OCI-LY3 (cell line): ENCODE data around the gene CAPN14.

Experiments used
- H2AFZ ChIP-seq: fragments of 200-600, 300-600 bp; shearing (Covaris generic); 2 replicates; pipeline ENCODE4 v1.6.0; 2014; ENCODE audit warnings: antibody characterized with exemption, low read depth, low read length
- H3K27ac ChIP-seq: fragments of 200-600, 300-600 bp; sonication (generic); 2 replicates; pipeline ENCODE4 v1.5.1; 2014; ENCODE audit warnings: mild to moderate bottlenecking, low read length, moderate library complexity, mixed read lengths
- H3K27me3 ChIP-seq: fragments of 200-600, 300-600 bp; sonication (generic); 2 replicates; pipeline ENCODE4 v1.6.1; 2014; ENCODE audit warnings: low read depth, low read length, mixed read lengths
- H3K36me3 ChIP-seq: fragments of 200-600, 300-600 bp; sonication (generic); replicated peaks from 2 replicates; pipeline ENCODE3; 2014; ENCODE audit warnings: low read depth, low read length, mixed read lengths
- H3K4me1 ChIP-seq: fragments of 300-600, 200-600 bp; sonication (generic); 2 replicates; pipeline ENCODE4 v1.6.1; 2014; ENCODE audit warnings: low read length, mixed read lengths
- H3K4me2 ChIP-seq: fragments of 200-600, 300-600 bp; sonication (generic); 2 replicates; pipeline ENCODE4 v1.6.1; 2014; ENCODE audit warnings: low read length, mixed read lengths
- H3K4me3 ChIP-seq: fragments of 300-600, 200-600 bp; sonication (generic); 2 replicates; pipeline ENCODE4 v1.5.1; 2014; ENCODE audit warnings: antibody characterized with exemption, mild to moderate bottlenecking, low read length, moderate library complexity
- H3K79me2 ChIP-seq: fragments of 300-600, 200-600 bp; shearing (Covaris generic); 2 replicates; pipeline ENCODE4 v1.6.1; 2014; ENCODE audit warnings: mild to moderate bottlenecking, low read length, mixed read lengths
- H3K9ac ChIP-seq: fragments of 300-600, 200-600 bp; shearing (Covaris generic); 2 replicates; pipeline ENCODE4 v1.6.0; 2014; ENCODE audit warnings: mild to moderate bottlenecking, low read length, moderate library complexity
- H3K9me3 ChIP-seq: fragments of 200-600, 300-600 bp; shearing (Covaris generic); 2 replicates; pipeline ENCODE4 v1.6.1; 2014; ENCODE audit warnings: low read length, mixed read lengths; ENCODE audit not compliant: insufficient read depth
- H4K20me1 ChIP-seq: fragments of 200-600, 300-600 bp; sonication (generic); 2 replicates; pipeline ENCODE4 v1.6.1; 2016; ENCODE audit warnings: low read length, mixed read lengths; ENCODE audit not compliant: insufficient read depth
- EZH2phosphoT487 ChIP-seq: fragments of 200-600 bp; shearing (Covaris generic); IDR thresholded peaks from 2 replicates; pipeline ENCODE4 v1.6.1; 2018; ENCODE audit warnings: antibody characterized with exemption, mixed run types, low read depth
- TF ChIP-seq, protein P1 (sequence below): fragments of 200-600, 300-600 bp; sonication (generic); IDR thresholded peaks from 2 replicates; pipeline ENCODE4 v1.5.1; 2014; ENCODE audit warnings: antibody characterized with exemption, low read length, low read depth

The CAPN14 gene

DNA sequence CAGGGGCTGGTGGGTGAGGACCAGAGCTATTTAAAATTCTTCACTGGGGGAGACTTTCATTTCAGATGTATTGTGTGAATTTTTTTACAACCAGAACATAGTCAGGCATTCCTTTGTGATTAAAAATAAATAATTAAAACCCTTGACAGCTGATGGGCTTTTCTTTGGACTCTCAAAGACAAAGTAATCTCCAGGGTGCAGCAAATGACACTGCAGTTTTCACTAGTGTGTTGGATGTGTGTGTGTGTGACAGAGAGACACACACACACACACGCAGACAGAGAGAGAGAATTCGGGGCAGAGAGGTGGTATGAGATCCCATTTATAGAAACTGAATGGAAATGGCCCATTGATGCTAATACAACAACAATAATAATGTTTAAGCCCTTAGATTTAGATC, 68.8 kb downstream of the CAPN14 start:
- Histone ChIP-seq H3K27ac (no peak overlapping the region), H3K79me2 (no peaks in the 10 kb centered on the region), H3K9me3 (no peaks in the 10 kb centered on the region), H3K4me2 (no peak overlapping the region), H3K4me1 (peaks cover 19% of the 10 kb centered on the region), H4K20me1 (no peaks in the 10 kb centered on the region), H3K27me3 (peaks cover 4% of the 10 kb centered on the region; the same call in 1 of the 2 replicates), H2AFZ (no peak overlapping the region), H3K9ac (no peak overlapping the region), H3K36me3 (peaks cover 6% of the 10 kb centered on the region), H3K4me3 (no peak overlapping the region)
- TF ChIP-seq, protein P1, sequence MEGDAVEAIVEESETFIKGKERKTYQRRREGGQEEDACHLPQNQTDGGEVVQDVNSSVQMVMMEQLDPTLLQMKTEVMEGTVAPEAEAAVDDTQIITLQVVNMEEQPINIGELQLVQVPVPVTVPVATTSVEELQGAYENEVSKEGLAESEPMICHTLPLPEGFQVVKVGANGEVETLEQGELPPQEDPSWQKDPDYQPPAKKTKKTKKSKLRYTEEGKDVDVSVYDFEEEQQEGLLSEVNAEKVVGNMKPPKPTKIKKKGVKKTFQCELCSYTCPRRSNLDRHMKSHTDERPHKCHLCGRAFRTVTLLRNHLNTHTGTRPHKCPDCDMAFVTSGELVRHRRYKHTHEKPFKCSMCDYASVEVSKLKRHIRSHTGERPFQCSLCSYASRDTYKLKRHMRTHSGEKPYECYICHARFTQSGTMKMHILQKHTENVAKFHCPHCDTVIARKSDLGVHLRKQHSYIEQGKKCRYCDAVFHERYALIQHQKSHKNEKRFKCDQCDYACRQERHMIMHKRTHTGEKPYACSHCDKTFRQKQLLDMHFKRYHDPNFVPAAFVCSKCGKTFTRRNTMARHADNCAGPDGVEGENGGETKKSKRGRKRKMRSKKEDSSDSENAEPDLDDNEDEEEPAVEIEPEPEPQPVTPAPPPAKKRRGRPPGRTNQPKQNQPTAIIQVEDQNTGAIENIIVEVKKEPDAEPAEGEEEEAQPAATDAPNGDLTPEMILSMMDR = no peak
- no peak for TF ChIP-seq EZH2phosphoT487

GRCh38 chr2:31147645-31148044, 69.7 kb downstream of the CAPN14 start:
- Histone ChIP-seq H3K27me3 (peaks cover 1% of the 10 kb centered on the region; the same call in 1 of the 2 replicates), H3K27ac (no peak overlapping the region), H3K4me1 (peaks cover 12% of the 10 kb centered on the region), H3K36me3 (peaks cover 6% of the 10 kb centered on the region), H3K4me3 (no peak overlapping the region), H3K79me2 (no peaks in the 10 kb centered on the region), H2AFZ (no peak overlapping the region), H4K20me1 (no peaks in the 10 kb centered on the region), H3K4me2 (no peak overlapping the region), H3K9me3 (no peaks in the 10 kb centered on the region), H3K9ac (no peak overlapping the region)
- TF ChIP-seq EZH2phosphoT487 = no peak
- TF ChIP-seq, protein P1 = no peak

GRCh38 chr2:31142110-31142509, 75.2 kb downstream of the CAPN14 start:
- no peaks in the 10 kb centered on the region for H3K27me3 ChIP-seq
- H3K4me3 ChIP-seq = no peak overlapping the region
- TF ChIP-seq, protein P1 = no peak
- no peak for TF ChIP-seq EZH2phosphoT487
- H3K4me1 ChIP-seq = peaks cover 14% of the 10 kb centered on the region
- H2AFZ ChIP-seq = no peak overlapping the region
- H3K4me2 ChIP-seq = no peak overlapping the region
- H3K9me3 ChIP-seq = no peaks in the 10 kb centered on the region
- H3K36me3 ChIP-seq = no peaks in the 10 kb centered on the region
- no peak overlapping the region for H3K9ac ChIP-seq
- H4K20me1 ChIP-seq = no peaks in the 10 kb centered on the region
- H3K79me2 ChIP-seq = peaks cover 11% of the 10 kb centered on the region
- H3K27ac ChIP-seq = no peak overlapping the region

DNA sequence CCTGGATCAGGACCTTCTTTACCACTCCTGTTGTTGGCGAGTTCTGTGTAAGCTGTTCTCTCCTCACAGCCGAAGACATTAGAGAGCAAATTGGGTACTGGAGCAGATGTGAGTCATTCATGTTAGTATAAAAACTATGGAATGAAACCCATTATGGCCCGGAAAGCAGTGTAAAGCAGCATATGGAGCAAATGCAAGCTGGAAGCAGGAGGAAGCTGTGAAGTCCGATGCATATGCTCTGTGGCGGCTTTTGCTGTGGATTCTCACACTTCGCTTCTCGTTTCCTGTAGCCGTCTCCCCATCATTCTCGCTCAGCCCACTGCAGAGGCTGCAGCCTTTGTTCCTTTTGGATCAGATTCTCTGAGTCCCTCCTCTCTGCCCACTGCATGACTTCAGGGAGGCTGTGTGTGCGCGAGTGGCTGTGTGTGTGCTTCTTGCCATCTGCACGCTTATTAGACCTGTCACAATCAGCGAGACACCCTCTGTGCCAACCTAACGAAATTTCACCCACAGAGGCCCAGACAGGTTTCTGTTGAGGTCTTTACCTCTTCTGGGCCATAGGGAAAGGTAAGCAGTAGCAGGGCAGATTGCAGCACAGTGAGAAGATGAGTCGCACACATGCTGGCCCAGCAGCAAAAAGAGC, 75.8 kb downstream of the CAPN14 start:
- Histone ChIP-seq H3K9ac (no peak overlapping the region), H4K20me1 (peaks cover 2% of the 10 kb centered on the region), H3K36me3 (peaks cover 2% of the 10 kb centered on the region), H3K27me3 (no peaks in the 10 kb centered on the region), H2AFZ (no peak overlapping the region), H3K27ac (no peak overlapping the region), H3K4me1 (peaks cover 16% of the 10 kb centered on the region), H3K9me3 (no peaks in the 10 kb centered on the region), H3K79me2 (peaks cover 16% of the 10 kb centered on the region), H3K4me3 (no peak overlapping the region), H3K4me2 (no peak overlapping the region)
- TF ChIP-seq EZH2phosphoT487 = no peak
- TF ChIP-seq, protein P1 = no peak
